ENCODE results near the gene PPIG. TPM values are rescaled to one million over a fixed set of nuclear protein-coding genes. Genes with fewer than 3 reads are reported as not detected.

PPIG gene
- total and polyA plus RNA-seq, 2 of the 4 experiments (the other 2 are of a cell fraction): 10.4 to 16.7 TPM

DNA sequence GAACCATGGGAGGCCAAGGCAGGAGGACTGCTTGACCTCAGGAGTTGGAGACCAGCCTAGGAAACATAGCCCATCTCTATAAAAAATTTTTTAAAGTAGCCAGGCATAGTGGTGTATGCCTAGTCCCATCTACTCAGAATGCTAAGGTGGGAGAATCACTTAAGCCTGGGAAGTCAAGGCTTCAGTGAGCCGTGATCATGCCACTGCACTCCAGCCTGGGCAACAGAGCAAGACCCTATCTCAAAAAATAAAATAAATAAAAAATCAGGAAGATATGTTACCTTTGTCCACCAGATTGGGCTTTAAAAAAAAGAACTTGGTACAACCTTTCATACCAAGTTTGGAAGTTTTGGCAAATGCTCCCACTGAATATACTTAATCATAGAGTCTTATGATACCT is 74.7 kb downstream of the PPIG start:
- in situ Hi-C loops (cut with MboI; ENCODE audit: low sequenced_read_pairs): no loop called here
- CTCF ChIA-PET: no interaction called here
- TF ChIP-seq RAD21 (IDR thresholded peaks at IDR 0.05; ENCODE audit: low read length): no peak
- TF ChIP-seq CEBPB (IDR thresholded peaks at IDR 0.05; ENCODE audit: low read depth, low read length): no peak
- TF ChIP-seq BHLHE40 (IDR thresholded peaks at IDR 0.05; ENCODE audit: low read depth, low read length): no peak
- TF ChIP-seq FOS (IDR thresholded peaks at IDR 0.05; ENCODE audit: low read depth, low read length): no peak
- no peak for TF ChIP-seq ELK1 (IDR thresholded peaks at IDR 0.05; ENCODE audit: borderline replicate concordance, low read depth, low read length)
- TF ChIP-seq POLR2A (IDR thresholded peaks at IDR 0.05; ENCODE audit: low read depth, low read length): no peak
- TF ChIP-seq MAFK (IDR thresholded peaks at IDR 0.05; ENCODE audit: low read depth, low read length): no peak
- TF ChIP-seq USF2 (IDR thresholded peaks at IDR 0.05; ENCODE audit: low read depth, low read length): no peak
- TF ChIP-seq, protein P1, sequence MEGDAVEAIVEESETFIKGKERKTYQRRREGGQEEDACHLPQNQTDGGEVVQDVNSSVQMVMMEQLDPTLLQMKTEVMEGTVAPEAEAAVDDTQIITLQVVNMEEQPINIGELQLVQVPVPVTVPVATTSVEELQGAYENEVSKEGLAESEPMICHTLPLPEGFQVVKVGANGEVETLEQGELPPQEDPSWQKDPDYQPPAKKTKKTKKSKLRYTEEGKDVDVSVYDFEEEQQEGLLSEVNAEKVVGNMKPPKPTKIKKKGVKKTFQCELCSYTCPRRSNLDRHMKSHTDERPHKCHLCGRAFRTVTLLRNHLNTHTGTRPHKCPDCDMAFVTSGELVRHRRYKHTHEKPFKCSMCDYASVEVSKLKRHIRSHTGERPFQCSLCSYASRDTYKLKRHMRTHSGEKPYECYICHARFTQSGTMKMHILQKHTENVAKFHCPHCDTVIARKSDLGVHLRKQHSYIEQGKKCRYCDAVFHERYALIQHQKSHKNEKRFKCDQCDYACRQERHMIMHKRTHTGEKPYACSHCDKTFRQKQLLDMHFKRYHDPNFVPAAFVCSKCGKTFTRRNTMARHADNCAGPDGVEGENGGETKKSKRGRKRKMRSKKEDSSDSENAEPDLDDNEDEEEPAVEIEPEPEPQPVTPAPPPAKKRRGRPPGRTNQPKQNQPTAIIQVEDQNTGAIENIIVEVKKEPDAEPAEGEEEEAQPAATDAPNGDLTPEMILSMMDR (conservative IDR thresholded peaks at IDR 0.05; ENCODE audit: low read depth, low read length): no peak
- TF ChIP-seq RCOR1 (IDR thresholded peaks at IDR 0.05; ENCODE audit: insufficient replicate concordance, low read length): no peak
- TF ChIP-seq MAZ (IDR thresholded peaks at IDR 0.05; ENCODE audit: borderline replicate concordance, low read depth, low read length): no peak
- TF ChIP-seq RFX5 (IDR thresholded peaks at IDR 0.05; ENCODE audit: low read depth, low read length): no peak
- no peak for TF ChIP-seq NFE2L2 (IDR thresholded peaks at IDR 0.05; ENCODE audit: low read depth, low read length)
- no peak for TF ChIP-seq MXI1 (IDR thresholded peaks at IDR 0.05; ENCODE audit: borderline replicate concordance, low read depth, low read length)
- TF ChIP-seq SMC3 (IDR thresholded peaks at IDR 0.05; ENCODE audit: low read depth, low read length): no peak
- no peak for TF ChIP-seq CHD1 (IDR thresholded peaks at IDR 0.05; ENCODE audit: low read depth, low read length)

More for the DNA sequence above, 74.7 kb downstream of the PPIG start:
- Histone ChIP-seq H3K9me3 (ENCODE audit: control insufficient read depth, insufficient read depth, low read length) (no peaks in the 10 kb centered on the region), H3K56ac (ENCODE audit: extremely low read depth, insufficient read depth, low read length) (no peak overlapping the region), H2BK15ac (ENCODE audit: low read depth, low read length) (no peak overlapping the region), H3K27me3 (ENCODE audit: control insufficient read depth, insufficient read depth, low read length) (peaks cover 1% of the 10 kb centered on the region; the same call in 1 of the 2 replicates), H3K14ac (replicated peaks; ENCODE audit: low read depth, low read length) (no peak overlapping the region), H2AK9ac (replicated peaks; ENCODE audit: low read depth, low read length, poor library complexity) (no peak overlapping the region), H2AK5ac (ENCODE audit: low read depth, low read length) (no peak overlapping the region), H4K5ac (ENCODE audit: low read depth, low read length) (no peak overlapping the region), H2AFZ (replicated peaks; ENCODE audit: low read length, poor library complexity) (no peak overlapping the region), H3K4me2 (ENCODE audit: low read depth, low read length) (no peak overlapping the region), H3K9ac (ENCODE audit: low read depth, low read length) (no peak overlapping the region), H3K4me3 (ENCODE audit: insufficient read depth, low read depth, low read length) (no peak overlapping the region), H4K20me1 (ENCODE audit: insufficient read depth, low read length) (no peaks in the 10 kb centered on the region), H2BK5ac (ENCODE audit: low read depth, low read length, poor library complexity, severe bottlenecking) (no peak overlapping the region), H3K4me1 (ENCODE audit: control insufficient read depth, insufficient read depth, low read length) (no peaks in the 10 kb centered on the region), H2BK20ac (ENCODE audit: low read depth, low read length) (no peak overlapping the region), H3K9me1 (ENCODE audit: insufficient read depth, low read length) (no peaks in the 10 kb centered on the region), H3K36me3 (ENCODE audit: control insufficient read depth, insufficient read depth, low read length) (no peaks in the 10 kb centered on the region), H3K4ac (ENCODE audit: low read depth, low read length) (no peak overlapping the region), H3K27ac (ENCODE audit: insufficient read depth, low read length) (no peak overlapping the region), H2BK120ac (ENCODE audit: low read depth, low read length) (no peak overlapping the region), H3K23ac (ENCODE audit: low read depth, low read length) (no peak overlapping the region), H3K79me1 (ENCODE audit: low read depth in 1 of 2, low read length in 2 of 2) (no peaks in the 10 kb centered on the region), H4K8ac (ENCODE audit: low read depth in 2 of 2, low read length in 2 of 2) (no peak overlapping the region), H4K91ac (ENCODE audit: insufficient read depth, low read depth, low read length) (no peak overlapping the region), H3K18ac (ENCODE audit: low read depth, low read length) (no peak overlapping the region)
- intact Hi-C loops (cut with micrococcal nuclease) (no loop called here), dilution Hi-C loops (cut with HindIII; ENCODE audit: low sequenced_read_pairs, unreplicated experiment) (no loop called here)
- no TSS peak for BruUV-seq (replicated peaks)
- POLR2A ChIA-PET (ENCODE audit: unreplicated experiment): no interaction called here
- ATAC-seq (ENCODE audit: low read depth) (no peak), DNase-seq (no peak)
- no CpG with 5 or more reads among the region's 1 CpG for WGBS, 2 experiments (ENCODE audit: extremely low coverage in 2 of 2, insufficient read length in 1 of 2)
